ENCODE measurements around the gene FLYWCH2.

The FLYWCH2 gene

GRCh38 chr16:2933701-2934100, 50.7 kb downstream of the FLYWCH2 start:
- DNase-seq = no peak
- H2AK5ac ChIP-seq (ENCODE audit: low read length, severe bottlenecking) = no peak overlapping the region
- H2AFZ ChIP-seq (ENCODE audit: low read depth, low read length) = no peak overlapping the region
- H3K23ac ChIP-seq (ENCODE audit: low read length in 2 of 2) = no peak overlapping the region
- no peak overlapping the region for H2BK12ac ChIP-seq (ENCODE audit: low read length in 2 of 2)
- no peak overlapping the region for H4K8ac ChIP-seq (ENCODE audit: low read length)
- no peaks in the 10 kb centered on the region for H3K27me3 ChIP-seq (ENCODE audit: control insufficient read depth in 1 of 2, insufficient read depth in 1 of 2, low read length in 2 of 2)
- H3K9ac ChIP-seq (ENCODE audit: low read length) = no peak overlapping the region
- no peak overlapping the region for H3K27ac ChIP-seq (ENCODE audit: low read length, poor library complexity, severe bottlenecking)
- WGBS = 96% methylated on average over 22 of the region's 22 CpGs
- H3K14ac ChIP-seq (ENCODE audit: low read length in 2 of 2) = no peak overlapping the region
- H3K18ac ChIP-seq (ENCODE audit: low read depth in 1 of 2, low read length in 2 of 2) = no peak overlapping the region
- H2BK5ac ChIP-seq (ENCODE audit: low read depth, low read length, poor library complexity, severe bottlenecking) = no peak overlapping the region
- no peak overlapping the region for H3K4me2 ChIP-seq (ENCODE audit: low read length, poor library complexity, severe bottlenecking)
- H3K79me1 ChIP-seq (replicated peaks; ENCODE audit: low read length, poor library complexity, severe bottlenecking) = peaks cover 23% of the 10 kb centered on the region
- no peak overlapping the region for H2BK120ac ChIP-seq (ENCODE audit: low read depth, low read length)
- peaks cover 72 to 81% of the 10 kb centered on the region in 2 experiments for H3K36me3 ChIP-seq (ENCODE audit: control insufficient read depth in 1 of 2, insufficient read depth in 2 of 2, low read depth in 1 of 2, low read length in 2 of 2)
- H4K91ac ChIP-seq (ENCODE audit: low read length) = no peak overlapping the region
- no peaks in the 10 kb centered on the region for H3K9me3 ChIP-seq (ENCODE audit: control insufficient read depth, low read length)
- H2BK15ac ChIP-seq (ENCODE audit: low read depth, poor library complexity, severe bottlenecking) = no peak overlapping the region
- H3K4me3 ChIP-seq (ENCODE audit: insufficient read depth in 1 of 2, low read depth in 1 of 2, low read length in 2 of 2) = no peak overlapping the region
- no peak overlapping the region for H3K4ac ChIP-seq (ENCODE audit: low read depth in 1 of 2, low read length in 2 of 2)
- peaks cover 8% of the 10 kb centered on the region for H3K4me1 ChIP-seq (ENCODE audit: control insufficient read depth, insufficient read depth, low read depth, low read length)

- Histone ChIP-seq H3K4me3 (ENCODE audit: insufficient read depth in 1 of 2, low read depth in 1 of 2, low read length in 2 of 2) (no peak overlapping the region), H3K79me1 (replicated peaks; ENCODE audit: low read length, poor library complexity, severe bottlenecking) (peaks cover 19% of the 10 kb centered on the region), H3K14ac (ENCODE audit: low read length in 2 of 2) (no peak overlapping the region), H3K18ac (ENCODE audit: low read depth in 1 of 2, low read length in 2 of 2) (no peak overlapping the region), H3K23ac (ENCODE audit: low read length in 2 of 2) (no peak overlapping the region), H3K9ac (ENCODE audit: low read length) (no peak overlapping the region), H2AFZ (ENCODE audit: low read depth, low read length) (no peak overlapping the region), H2BK15ac (ENCODE audit: low read depth, poor library complexity, severe bottlenecking) (no peak overlapping the region), H4K91ac (ENCODE audit: low read length) (no peak overlapping the region), H3K4me2 (ENCODE audit: low read length, poor library complexity, severe bottlenecking) (no peak overlapping the region), H3K9me3 (ENCODE audit: control insufficient read depth, low read length) (no peaks in the 10 kb centered on the region), H4K8ac (ENCODE audit: low read length) (no peak overlapping the region), H3K27ac (ENCODE audit: low read length, poor library complexity, severe bottlenecking) (no peak overlapping the region), H3K36me3 (ENCODE audit: control insufficient read depth in 1 of 2, insufficient read depth in 2 of 2, low read depth in 1 of 2, low read length in 2 of 2) (peaks cover 74 to 82% of the 10 kb centered on the region in 2 experiments), H2BK12ac (ENCODE audit: low read length in 2 of 2) (no peak overlapping the region), H2AK5ac (ENCODE audit: low read length, severe bottlenecking) (no peak overlapping the region), H3K4ac (ENCODE audit: low read depth in 1 of 2, low read length in 2 of 2) (no peak overlapping the region), H2BK5ac (ENCODE audit: low read depth, low read length, poor library complexity, severe bottlenecking) (no peak overlapping the region), H2BK120ac (ENCODE audit: low read depth, low read length) (no peak overlapping the region), H3K27me3 (ENCODE audit: control insufficient read depth in 1 of 2, insufficient read depth in 1 of 2, low read length in 2 of 2) (no peaks in the 10 kb centered on the region), H3K4me1 (ENCODE audit: control insufficient read depth, insufficient read depth, low read depth, low read length) (peaks cover under 1% of the 10 kb centered on the region)
- WGBS = 95% methylated on average over 15 of the region's 15 CpGs
- DNase-seq = no peak
These were observed 51.4 kb downstream of the FLYWCH2 start for GRCh38 chr16:2934450-2934849.

- H3K9ac ChIP-seq (ENCODE audit: low read length) = no peak overlapping the region
- no peak overlapping the region for H3K4ac ChIP-seq (ENCODE audit: low read depth in 1 of 2, low read length in 2 of 2)
- H2AK5ac ChIP-seq (ENCODE audit: low read length, severe bottlenecking) = no peak overlapping the region
- peaks cover 19% of the 10 kb centered on the region for H3K79me1 ChIP-seq (replicated peaks; ENCODE audit: low read length, poor library complexity, severe bottlenecking)
- H2BK15ac ChIP-seq (ENCODE audit: low read depth, poor library complexity, severe bottlenecking) = no peak overlapping the region
- DNase-seq = no peak
- no peak overlapping the region for H2BK5ac ChIP-seq (ENCODE audit: low read depth, low read length, poor library complexity, severe bottlenecking)
- no peaks in the 10 kb centered on the region for H3K27me3 ChIP-seq (ENCODE audit: control insufficient read depth in 1 of 2, insufficient read depth in 1 of 2, low read length in 2 of 2)
- H4K91ac ChIP-seq (ENCODE audit: low read length) = peak overlapping the region; percentile 35
- H3K4me2 ChIP-seq (ENCODE audit: low read length, poor library complexity, severe bottlenecking) = no peak overlapping the region
- 98% methylated on average over 21 of the region's 22 CpGs for WGBS
- H3K14ac ChIP-seq (ENCODE audit: low read length in 2 of 2) = no peak overlapping the region
- no peak overlapping the region for H3K27ac ChIP-seq (ENCODE audit: low read length, poor library complexity, severe bottlenecking)
- H3K36me3 ChIP-seq (ENCODE audit: control insufficient read depth in 1 of 2, insufficient read depth in 2 of 2, low read depth in 1 of 2, low read length in 2 of 2) = peaks cover 75 to 83% of the 10 kb centered on the region in 2 experiments
- no peak overlapping the region for H3K23ac ChIP-seq (ENCODE audit: low read length in 2 of 2)
- H4K8ac ChIP-seq (ENCODE audit: low read length) = no peak overlapping the region
- H3K4me1 ChIP-seq (ENCODE audit: control insufficient read depth, insufficient read depth, low read depth, low read length) = no peaks in the 10 kb centered on the region
- no peak overlapping the region for H3K4me3 ChIP-seq (ENCODE audit: insufficient read depth in 1 of 2, low read depth in 1 of 2, low read length in 2 of 2)
- no peak overlapping the region for H2AFZ ChIP-seq (ENCODE audit: low read depth, low read length)
- H2BK120ac ChIP-seq (ENCODE audit: low read depth, low read length) = no peak overlapping the region
- no peak overlapping the region for H2BK12ac ChIP-seq (ENCODE audit: low read length in 2 of 2)
- H3K18ac ChIP-seq (ENCODE audit: low read depth in 1 of 2, low read length in 2 of 2) = no peak overlapping the region
- H3K9me3 ChIP-seq (ENCODE audit: control insufficient read depth, low read length) = no peaks in the 10 kb centered on the region
These were observed 53.5 kb downstream of the FLYWCH2 start for GRCh38 chr16:2936436-2937011.

GRCh38 chr16:2937170-2937569, 54.2 kb downstream of the FLYWCH2 start:
- 93% methylated on average over 22 of the region's 24 CpGs for whole genome bisulfite sequencing
- H3K14ac ChIP-seq (ENCODE audit: low read length in 2 of 2) = no peak overlapping the region
- H4K91ac ChIP-seq (ENCODE audit: low read length) = no peak overlapping the region
- no peak overlapping the region for H2BK15ac ChIP-seq (ENCODE audit: low read depth, poor library complexity, severe bottlenecking)
- no peak for DNase-seq
- peaks cover 79 to 86% of the 10 kb centered on the region in 2 experiments for H3K36me3 ChIP-seq (ENCODE audit: control insufficient read depth in 1 of 2, insufficient read depth in 2 of 2, low read depth in 1 of 2, low read length in 2 of 2)
- no peak overlapping the region for H3K23ac ChIP-seq (ENCODE audit: low read length in 2 of 2)
- no peaks in the 10 kb centered on the region for H3K9me3 ChIP-seq (ENCODE audit: control insufficient read depth, low read length)
- no peak overlapping the region for H3K18ac ChIP-seq (ENCODE audit: low read depth in 1 of 2, low read length in 2 of 2)
- H2AFZ ChIP-seq (ENCODE audit: low read depth, low read length) = no peak overlapping the region
- no peak overlapping the region for H3K27ac ChIP-seq (ENCODE audit: low read length, poor library complexity, severe bottlenecking)
- peaks cover 19% of the 10 kb centered on the region for H3K79me1 ChIP-seq (replicated peaks; ENCODE audit: low read length, poor library complexity, severe bottlenecking)
- H3K4ac ChIP-seq (ENCODE audit: low read depth in 1 of 2, low read length in 2 of 2) = no peak overlapping the region
- H2BK5ac ChIP-seq (ENCODE audit: low read depth, low read length, poor library complexity, severe bottlenecking) = no peak overlapping the region
- H2BK12ac ChIP-seq (ENCODE audit: low read length in 2 of 2) = no peak overlapping the region
- no peak overlapping the region for H2AK5ac ChIP-seq (ENCODE audit: low read length, severe bottlenecking)
- no peak overlapping the region for H3K9ac ChIP-seq (ENCODE audit: low read length)
- no peak overlapping the region for H3K4me2 ChIP-seq (ENCODE audit: low read length, poor library complexity, severe bottlenecking)
- H3K4me3 ChIP-seq (ENCODE audit: insufficient read depth in 1 of 2, low read depth in 1 of 2, low read length in 2 of 2) = no peak overlapping the region
- no peaks in the 10 kb centered on the region for H3K27me3 ChIP-seq (ENCODE audit: control insufficient read depth in 1 of 2, insufficient read depth in 1 of 2, low read length in 2 of 2)
- H3K4me1 ChIP-seq (ENCODE audit: control insufficient read depth, insufficient read depth, low read depth, low read length) = peaks cover 2% of the 10 kb centered on the region
- no peak overlapping the region for H2BK120ac ChIP-seq (ENCODE audit: low read depth, low read length)
- H4K8ac ChIP-seq (ENCODE audit: low read length) = no peak overlapping the region
